ENCODE data around the gene PLVAP.

Gene PLVAP

DNA sequence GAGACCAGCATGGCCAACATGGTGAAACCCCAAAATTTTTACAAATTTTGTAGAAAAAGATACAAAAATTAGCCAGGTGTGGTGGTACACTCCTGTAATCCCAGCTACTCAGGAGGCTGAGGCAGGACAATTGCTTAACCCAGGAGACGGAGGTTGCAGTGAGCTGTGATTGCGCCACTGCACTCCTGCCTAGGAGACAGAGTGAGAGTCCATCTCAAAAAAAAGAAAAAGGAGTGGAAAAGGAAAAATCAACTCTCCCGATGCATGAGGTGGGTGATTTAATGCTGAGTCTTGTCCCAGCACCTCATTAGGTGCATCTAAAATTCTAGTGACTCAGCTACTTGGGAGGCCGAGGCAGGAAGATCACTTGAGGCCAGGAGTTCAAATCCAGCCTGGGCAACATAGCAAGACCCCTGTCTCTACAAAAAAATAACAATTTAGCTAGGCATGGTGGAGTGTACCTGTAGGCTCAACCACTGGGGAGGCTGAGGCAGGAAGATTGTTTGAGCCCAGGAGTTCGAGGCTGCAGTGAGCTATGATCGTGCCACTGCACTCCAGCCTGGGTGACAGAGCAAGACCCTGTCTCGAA, 20.0 kb downstream of the PLVAP start:
- no peak for DNase-seq (ENCODE audit: low spot score)

DNA sequence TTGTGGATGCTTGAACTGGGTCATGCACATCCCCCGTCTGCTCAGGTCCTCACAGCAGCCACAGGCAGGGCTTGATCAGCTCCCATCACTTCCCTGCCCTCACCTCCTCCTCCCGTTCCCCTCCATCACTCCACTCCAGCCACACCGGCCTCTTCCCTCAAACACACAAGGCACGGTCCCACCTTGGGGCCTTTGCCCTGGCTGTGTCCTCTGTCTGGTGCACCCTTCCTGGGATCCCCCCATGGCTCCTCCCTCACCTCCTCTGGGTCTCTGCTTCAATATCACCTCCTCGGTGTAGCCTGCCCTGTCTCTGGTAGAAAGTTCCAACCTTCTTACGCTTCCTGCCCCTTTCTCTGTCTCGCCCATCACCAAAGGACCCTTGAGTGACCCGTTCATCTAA, 23.8 kb downstream of the PLVAP start:
- DNase-seq (ENCODE audit: low spot score) = no peak

GRCh38 chr19:17352608-17353280, 24.4 kb downstream of the PLVAP start:
- DNase-seq (ENCODE audit: low spot score) = no peak

DNA sequence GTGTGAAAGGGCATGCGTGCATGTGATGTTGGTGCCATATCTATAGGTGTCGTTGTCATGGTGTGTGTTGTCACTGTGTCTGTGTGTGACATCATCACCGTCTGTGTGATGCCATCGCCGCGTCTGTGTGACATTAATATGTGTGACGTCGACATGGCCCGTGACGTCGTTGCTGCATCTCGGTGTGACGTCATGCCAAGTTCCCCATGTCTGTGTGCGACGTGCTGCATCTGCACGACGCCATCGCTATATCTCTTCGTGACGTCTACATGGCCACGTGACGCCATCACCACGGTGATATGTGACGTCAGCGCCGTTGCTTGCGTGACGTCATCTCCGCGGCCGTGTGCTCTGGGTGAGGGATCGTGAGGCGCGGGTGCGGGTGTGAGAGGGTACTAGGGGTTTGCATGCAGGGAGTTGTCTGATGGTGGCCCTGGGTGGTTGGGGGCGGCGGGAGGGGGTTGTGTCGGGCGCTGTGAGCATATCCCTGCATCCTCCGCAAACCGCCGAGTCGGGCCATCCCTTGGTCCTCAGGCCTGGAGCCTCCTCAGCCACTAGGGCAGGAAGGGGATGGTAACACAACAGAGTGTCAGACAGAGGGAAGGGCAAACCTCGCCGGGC, 25.2 kb downstream of the PLVAP start:
- DNase-seq (ENCODE audit: low spot score) = no peak

DNA sequence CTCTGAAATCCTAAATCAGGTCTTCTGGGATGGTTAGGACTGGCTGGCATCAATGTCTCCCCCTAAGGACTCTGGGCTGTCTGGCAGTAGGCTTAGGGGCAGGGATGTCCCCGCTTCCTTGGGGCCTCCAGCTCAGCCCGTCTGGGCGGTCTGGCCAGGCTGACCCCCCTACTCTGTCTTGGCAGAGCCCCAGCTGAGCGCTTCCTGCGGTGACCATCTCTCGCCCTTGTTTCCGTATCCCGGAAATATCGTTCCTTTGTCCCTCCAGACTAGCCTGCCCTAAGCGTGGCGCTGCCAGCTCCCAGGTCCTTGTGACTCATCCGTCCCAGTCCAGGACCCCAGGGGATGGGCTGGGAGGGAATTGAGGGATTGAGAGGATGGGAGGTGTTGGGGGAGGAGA, 28.4 kb downstream of the PLVAP start:
- no peak for DNase-seq (ENCODE audit: low spot score)

GRCh38 chr19:17347877-17348276, 29.3 kb downstream of the PLVAP start:
- DNase-seq (ENCODE audit: low spot score) = no peak

DNA sequence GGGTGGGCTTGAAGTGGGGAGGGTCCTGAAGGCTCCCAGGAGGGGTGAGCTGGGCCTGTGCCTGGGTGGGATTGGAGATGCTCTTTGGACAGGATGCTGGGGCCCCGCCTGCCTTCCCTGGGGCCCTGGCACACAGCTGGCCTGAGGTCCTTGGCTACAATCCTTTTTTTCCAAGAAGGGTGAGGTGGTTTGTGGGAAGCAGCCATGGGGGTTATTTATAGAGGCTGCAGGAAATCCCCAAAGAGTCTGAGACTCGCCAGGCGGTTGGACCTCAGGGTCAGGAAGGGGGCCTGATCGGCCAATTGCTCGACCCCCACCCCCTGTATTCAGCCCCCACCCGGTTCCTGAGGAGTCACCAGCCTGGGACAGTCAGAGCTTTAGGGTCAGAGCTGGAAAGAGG, 29.8 kb downstream of the PLVAP start:
- no peak for DNase-seq (ENCODE audit: low spot score)

- DNase-seq (ENCODE audit: low spot score) = peak; percentile 79
These were observed 31.0 kb downstream of the PLVAP start for GRCh38 chr19:17346109-17346671.

- DNase-seq (ENCODE audit: low spot score) = no peak
These were observed 35.3 kb downstream of the PLVAP start for GRCh38 chr19:17341845-17342244.

- no peak for DNase-seq (ENCODE audit: low spot score)
These were observed 35.8 kb downstream of the PLVAP start for GRCh38 chr19:17341386-17341785.

- no peak for DNase-seq (ENCODE audit: low spot score)
These were observed 36.2 kb downstream of the PLVAP start for GRCh38 chr19:17340871-17341357.

GRCh38 chr19:17340302-17340870, 36.8 kb downstream of the PLVAP start:
- DNase-seq (ENCODE audit: low spot score) = no peak

DNA sequence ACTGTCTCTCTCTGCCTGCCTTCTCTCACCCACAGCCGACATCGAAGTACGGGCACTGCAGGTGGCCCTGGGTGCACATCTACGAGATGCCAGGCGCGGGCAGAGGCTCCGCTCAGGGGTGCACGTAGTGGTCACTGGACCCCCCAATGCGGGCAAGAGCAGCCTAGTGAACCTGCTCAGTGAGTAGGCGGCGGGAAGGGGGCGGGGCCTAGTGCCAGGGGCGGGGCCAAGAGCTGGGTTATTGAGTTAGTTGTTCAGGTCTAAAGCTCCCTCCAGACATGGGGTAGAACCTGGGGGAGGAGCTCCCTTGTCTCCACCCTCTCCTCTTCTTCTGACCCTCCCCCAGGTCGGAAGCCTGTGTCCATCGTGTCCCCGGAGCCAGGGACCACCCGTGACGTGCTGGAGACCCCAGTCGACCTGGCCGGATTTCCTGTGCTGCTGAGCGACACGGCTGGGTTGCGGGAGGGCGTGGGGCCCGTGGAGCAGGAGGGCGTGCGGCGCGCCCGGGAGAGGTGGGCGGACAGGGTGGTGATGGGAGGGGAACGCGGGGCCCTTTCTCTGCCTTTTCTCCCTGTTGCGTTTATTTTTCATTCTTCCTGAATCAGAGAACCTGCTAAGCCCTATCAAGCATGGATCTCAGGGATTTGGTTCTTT, 37.9 kb downstream of the PLVAP start:
- DNase-seq (ENCODE audit: low spot score) = peak; percentile 3

GRCh38 chr19:17338433-17339078, 38.6 kb downstream of the PLVAP start:
- DNase-seq (ENCODE audit: low spot score) = no peak

- peak; percentile 20 for DNase-seq (ENCODE audit: low spot score)
These were observed 39.3 kb downstream of the PLVAP start for GRCh38 chr19:17337675-17338432.

DNA sequence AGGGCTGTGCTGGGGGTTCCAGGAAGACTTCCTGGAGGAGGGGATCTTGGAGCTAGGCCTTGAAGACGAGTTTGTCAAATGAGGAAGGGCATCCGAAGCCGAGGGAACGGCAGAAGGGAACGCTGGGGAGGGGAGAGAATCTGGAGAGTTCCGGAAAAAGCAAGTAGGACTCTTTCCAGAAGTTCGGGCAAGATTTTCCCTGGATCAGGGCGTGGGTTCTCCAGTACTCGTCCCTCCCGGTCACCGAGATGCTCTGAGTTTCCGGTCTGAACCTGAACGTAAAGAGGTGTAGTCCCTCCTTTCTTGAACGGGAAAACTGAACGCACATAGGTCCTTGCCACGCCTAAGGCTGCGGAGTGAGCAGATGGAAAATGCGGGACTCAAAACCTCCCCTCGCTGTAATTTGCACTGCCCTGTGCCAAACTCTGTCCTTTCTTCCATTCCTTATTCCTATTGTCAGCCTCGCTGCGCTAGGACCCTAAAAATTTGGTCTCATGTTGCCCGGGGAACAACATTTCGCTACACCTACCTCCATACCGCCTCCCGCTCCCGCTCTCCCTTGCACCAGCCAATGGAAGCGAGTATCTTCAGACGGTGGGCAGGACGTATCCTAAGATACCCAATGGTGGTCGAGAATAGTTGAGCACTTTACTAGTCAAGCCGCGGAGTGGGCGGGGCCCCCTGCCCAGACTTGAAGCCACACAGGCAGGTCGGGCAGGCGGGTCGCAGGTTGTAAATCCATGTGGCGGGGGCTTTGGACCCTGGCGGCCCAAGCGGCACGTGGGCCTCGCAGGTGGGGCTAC, 40.1 kb downstream of the PLVAP start, which contains the start of gene GTPBP3:
TSS of gene GTPBP3 (plus strand) at position 682 of the 803 bp plus-strand sequence. CDS start at position 741, 59 bp downstream.
- DNase-seq (ENCODE audit: low spot score) = peak; percentile 98

DNA sequence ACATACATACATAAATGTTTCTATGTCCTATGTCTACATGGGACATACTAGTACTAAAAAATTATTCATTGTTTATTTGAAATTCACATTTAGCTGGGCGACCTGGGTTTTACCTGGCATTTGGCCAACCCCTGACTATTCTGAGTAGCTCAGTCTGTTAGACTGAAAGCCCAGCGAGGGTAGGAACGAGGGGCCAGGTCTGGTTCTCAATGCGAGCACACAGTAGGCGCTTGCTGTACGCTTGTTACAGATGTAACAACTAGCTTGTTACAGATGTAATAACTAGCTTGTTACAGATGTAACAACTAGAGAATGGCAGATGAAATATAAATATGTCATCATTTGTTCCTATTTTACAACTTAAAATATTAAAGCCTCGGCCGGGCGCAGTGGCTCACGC, 41.6 kb downstream of the PLVAP start:
- DNase-seq (ENCODE audit: low spot score) = no peak

DNA sequence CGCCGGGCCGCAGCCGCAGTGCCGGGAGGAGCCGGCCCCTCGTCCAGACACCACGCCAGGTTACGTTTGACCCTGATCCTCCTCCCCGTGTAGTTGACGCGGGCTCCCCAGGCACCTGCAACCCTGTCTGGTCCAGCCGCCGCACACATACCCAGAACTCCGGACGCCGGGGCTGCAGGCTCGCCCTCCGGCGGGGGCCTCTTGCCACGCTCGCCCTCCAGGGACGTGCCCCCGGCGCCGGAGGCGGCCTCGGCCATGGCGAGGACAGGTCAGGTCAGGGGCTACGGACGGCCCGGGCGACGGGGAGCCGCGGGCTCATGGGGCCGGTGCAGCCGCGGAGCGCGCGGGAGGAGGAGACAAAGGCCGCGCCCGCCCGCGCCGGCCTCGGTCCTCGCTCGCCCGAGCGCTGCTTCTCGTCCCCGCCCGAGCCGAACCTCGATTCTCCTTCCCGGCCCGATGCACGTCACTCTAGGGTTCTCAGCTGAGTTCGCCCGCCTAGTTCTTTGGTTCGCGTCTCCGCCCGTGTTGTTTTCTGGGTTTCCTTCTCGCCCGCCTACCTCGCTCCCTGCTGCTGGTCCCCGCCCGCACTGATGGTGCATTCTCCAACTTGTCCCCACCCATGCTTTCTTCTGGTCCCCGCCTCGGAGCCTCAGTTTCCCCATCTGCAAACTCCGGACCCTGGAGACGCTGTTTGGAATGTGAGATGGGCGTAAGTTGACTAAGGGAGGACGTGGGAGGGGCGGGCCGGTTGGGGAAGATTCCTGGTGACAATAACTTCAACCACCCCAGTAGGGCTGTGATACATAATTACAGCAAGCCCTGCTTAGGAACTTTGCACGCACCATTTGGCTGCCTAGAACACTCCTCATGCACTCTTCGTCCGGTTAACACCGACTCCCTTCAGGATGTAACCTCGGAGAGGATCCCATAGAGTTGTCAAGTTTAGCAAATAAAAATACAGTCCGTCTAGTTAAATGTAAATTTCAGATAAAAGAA, 42.4 kb downstream of the PLVAP start, which contains the start of gene ANO8:
TSS of gene ANO8 (minus strand) at position 442 of the 996 bp plus-strand sequence. CDS start at position 257, 185 bp downstream.
- DNase-seq (ENCODE audit: low spot score) = peak; percentile 98

Data from CD4-positive, alpha-beta T cell treated with Interleukin-15 for 4 hours (primary cell).